ENCODE measurements around the gene PCID2.

PCID2 gene

DNA sequence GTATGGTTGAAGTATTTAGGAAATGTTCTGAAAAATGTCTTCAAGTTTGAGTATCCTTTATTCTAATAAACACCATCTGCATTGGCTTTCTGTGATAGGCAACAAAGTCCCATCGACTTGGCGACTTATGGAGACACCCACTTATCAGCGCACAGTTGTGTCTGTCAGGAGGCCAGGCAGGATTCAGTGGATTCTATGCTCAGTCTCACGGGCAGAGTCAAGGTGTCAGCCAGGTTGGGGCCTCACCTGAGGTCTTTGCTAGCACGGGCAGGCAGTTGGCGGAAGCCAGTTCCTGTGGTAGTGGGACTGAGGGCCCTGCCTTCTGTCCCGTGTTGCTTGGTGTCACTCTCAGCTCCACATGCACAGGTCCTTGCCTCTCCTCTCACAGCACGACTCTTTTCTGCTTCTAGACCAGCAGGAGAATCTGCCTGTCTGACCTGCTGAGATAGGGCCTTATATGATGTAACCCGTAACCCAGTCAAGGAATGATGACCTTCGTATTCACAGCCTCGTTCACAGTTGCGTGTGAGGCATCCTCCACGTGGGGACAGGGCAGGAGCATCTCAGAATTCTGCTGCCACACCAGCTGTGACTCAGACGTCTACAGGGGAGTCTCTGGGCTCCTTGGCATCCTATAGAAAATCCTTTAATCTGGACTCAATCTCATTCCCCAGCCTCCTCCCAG, 10.9 kb upstream of the PCID2 start:
- no peak for DNase-seq

DNA sequence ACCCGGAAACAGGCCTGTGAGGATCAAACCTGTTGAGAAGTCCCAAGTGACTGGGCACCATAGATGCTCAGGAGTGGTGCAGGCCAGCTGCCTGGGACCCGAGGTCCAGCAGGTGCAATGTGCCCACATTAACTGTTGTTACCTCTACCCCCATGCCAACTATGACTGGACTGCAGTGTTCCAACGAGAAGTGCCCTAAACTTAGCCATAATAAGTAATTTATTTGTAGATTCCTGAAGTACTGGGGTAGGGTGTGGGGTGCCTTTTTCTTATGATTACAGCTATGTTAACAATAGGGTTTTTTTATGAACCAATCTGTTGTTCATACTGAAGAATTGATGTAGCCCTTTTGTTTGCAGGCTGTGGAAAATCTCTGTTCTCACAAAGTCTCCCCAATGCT, 10.1 kb upstream of the PCID2 start:
- DNase-seq, result no peak

DNA sequence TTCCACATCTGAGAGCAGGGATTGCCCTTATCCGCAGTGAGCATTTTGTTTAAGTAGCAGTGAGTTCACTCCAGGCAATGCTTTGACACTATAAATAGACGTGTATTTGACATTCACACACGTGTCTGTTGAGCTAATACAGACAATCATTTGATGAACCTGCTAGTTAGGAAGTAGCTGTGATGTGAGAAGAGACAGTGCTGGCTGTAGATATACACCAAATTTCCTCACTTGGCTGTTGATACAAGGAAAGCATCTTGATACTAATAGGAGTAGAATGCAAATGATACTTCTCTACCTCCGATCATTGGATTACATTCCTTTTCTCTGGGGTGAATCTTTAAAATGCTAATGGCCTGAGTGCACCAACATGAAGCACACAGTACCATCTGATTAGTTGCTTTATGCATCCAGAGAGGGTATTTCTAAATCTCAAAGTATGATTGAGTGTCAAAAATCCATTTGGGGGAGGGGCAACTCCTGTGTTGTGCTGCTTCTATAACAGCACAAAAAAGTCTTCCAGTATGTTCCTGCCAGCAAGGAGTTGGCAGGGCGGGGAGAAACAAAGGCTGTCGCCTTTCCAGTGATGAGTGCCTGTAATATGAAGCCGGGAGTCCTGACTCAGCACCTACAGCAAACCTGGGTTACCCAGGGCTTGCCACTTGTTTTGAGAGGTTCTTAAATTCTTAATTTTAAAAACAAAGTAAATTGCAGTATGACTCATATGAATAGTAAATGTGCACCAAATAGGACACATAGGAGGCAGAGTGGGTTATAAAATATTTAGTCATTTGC, 8.0 kb upstream of the PCID2 start:
- no peak for DNase-seq

DNA sequence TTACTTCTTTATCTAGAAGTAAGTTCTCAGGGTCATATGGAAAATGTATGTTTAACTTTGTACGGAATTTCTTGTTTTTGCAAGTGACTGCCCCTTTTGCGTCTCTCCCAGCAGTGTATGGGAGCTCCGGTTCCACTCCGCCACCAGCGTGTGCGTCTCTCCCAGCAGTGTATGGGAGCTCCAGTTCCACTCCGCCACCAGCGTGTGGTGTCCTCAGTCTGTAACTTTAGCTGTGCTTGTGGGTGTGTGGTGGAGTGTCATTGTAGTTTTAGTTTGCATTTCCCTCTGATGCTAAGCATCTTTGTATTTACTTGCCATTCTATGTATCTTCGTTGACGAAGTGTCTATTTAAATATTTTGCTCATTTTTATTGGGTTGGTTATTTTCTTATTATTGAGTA, 3.3 kb upstream of the PCID2 start:
- DNase-seq, result no peak

DNA sequence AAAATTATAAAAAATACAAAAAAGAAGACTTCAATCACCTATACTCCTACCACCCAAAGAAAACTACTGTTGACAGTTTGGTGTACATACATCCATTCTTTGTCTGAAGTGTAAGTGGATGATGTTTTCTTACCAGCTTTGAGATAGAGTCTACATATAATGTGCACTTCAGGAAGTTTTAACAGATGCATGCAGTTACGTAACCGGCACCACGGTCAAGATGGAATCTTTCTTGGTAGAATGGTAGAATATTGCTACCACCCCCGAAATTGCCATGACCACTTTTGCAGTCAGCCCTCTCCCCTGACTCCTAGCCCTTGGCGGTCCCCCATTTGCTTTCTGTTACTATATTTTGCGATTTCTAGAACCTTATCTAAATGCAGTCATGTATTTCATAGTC, 2.4 kb upstream of the PCID2 start:
- DNase-seq, result no peak

DNA sequence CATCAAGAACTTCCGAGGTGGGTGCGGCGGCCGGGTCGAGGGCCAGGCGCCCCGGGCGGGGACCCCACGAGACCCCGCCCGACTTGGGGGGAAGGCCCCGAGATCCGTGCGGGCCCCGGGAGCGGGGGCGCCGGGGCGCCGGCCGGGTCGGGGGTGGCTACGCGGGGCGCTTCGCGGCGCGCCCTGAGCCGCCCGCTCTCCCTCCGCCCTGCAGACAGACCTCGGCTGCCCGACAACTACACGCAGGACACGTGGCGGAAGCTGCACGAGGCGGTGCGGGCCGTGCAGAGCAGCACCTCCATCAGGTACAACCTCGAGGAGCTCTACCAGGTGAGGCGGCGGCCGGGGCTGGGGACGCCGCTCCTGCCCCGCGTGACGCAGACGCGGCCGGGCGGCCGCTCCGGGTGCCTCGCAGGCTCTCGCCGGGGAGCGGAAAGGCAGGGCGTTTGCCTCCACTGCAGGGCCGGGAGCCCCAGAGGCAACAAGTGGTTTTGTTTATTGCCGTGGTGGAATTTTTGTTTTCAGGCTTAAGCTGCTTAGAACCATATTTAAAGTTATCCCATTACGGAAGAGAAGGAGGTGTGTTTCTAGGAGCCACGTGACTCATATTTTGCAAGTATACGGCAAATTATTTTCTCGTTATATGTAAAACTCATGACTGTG, 1.4 kb upstream of the PCID2 start:
- peak; percentile 68 for DNase-seq

DNA sequence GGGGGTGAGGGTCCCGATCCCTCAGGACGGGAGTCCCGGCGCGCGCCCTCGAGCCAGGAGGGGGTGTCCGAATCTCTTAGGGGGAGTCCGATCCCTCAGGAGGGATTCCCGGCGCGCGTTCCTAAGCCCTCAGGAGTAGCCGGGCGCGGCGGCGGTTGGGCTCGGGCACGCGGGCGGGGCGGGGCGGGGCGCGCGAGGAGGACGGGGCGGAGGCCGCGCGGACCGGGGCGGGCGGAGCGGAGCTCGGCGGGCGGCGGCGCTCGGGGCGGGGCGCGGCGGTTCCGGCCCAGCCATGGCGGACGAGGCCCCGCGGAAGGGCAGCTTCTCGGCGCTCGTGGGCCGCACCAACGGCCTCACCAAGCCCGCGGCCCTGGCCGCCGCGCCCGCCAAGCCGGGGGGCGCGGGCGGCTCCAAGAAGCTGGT, 878 bp upstream of the PCID2 start, which contains the start of gene CUL4A:
CUL4A (plus strand) TSS at position 278 of the 423 bp plus-strand sequence; CDS start at position 293, 15 bp downstream.
- DNase-seq, result peak; percentile 72

DNA sequence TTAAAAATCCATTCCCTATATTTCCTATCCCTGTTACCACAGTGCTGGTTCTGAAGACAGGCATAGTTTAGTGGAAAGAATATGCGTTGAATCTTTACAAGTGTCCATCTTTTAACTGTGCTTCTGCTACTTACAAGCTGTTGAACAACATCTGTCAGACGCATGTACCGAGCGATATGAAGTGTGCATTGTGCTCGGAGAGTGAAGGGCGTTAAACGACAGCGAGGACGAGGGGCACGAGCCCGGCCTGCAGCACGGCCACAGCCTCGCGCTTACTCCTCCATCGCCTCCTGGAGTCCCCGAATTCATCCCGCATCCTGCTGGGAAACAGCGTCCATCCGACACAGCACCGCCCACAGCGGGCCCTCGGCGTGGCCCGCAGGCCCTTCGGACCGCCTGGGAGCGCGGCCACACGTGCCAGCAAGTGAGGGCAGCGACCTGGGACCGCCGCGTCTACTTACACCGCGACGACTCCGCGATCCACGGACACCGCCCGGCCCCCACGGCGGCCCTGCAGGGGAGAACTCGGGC, 514 bp downstream of the PCID2 start:
- DNase-seq, result no peak

DNA sequence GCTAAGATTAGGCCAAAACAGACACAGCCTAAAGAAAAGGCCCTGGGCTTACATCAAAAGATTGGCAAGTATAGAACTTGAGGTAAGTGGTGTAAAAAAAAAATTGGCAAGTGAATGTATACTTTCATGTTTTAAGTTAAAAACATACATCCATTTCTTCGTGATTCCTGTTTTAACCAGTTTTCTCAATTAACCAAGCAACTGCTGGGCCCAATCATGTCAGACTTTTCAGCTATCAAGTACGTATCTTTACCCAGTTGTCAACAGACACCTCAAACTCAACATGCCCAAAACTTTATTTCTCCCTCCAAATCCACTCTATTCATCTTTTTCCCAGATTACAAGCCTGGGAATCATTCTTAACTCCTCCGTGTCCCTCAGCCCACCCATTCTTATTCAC, 1.0 kb downstream of the PCID2 start:
- no peak for DNase-seq

DNA sequence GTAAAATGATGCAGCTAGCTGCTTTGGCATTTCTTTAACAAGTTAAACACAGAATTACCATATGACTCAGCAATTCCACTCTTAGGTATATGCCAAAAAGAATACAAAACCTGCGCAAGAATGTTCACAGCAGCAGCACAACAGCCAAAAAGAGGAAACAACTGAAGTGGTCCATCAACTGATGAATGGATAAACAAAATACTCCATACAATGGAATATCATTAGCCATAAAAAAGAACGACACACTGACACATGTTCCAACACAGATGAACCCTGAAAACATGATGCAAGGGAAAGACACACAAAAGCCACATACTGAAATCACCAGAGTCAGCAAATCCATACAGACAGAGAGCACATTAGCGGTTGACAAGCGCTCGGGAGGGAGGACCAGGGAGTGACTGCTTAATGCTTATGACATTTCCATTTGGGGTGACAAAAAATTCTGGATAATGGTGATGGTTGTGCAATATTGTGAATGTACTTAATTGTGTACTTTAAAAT, 3.0 kb downstream of the PCID2 start:
- DNase-seq, result no peak

DNA sequence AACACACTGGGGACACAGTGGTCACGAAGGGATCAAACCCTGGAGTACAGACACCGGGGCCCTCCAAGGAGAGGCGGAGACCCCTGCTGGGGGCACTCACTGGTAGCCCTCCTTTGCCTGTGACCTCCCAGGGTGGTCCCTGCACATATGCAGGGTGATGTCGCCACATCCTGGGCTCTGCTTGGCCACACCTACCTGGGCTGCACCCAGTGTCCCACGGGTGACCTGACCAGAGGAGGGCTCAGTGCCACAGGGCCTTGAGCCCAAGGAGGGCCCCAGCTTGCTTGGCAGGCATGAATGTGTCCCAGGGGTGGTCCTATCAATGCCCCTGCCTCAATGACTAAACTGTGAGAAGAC, 4.1 kb downstream of the PCID2 start:
- DNase-seq, result no peak

DNA sequence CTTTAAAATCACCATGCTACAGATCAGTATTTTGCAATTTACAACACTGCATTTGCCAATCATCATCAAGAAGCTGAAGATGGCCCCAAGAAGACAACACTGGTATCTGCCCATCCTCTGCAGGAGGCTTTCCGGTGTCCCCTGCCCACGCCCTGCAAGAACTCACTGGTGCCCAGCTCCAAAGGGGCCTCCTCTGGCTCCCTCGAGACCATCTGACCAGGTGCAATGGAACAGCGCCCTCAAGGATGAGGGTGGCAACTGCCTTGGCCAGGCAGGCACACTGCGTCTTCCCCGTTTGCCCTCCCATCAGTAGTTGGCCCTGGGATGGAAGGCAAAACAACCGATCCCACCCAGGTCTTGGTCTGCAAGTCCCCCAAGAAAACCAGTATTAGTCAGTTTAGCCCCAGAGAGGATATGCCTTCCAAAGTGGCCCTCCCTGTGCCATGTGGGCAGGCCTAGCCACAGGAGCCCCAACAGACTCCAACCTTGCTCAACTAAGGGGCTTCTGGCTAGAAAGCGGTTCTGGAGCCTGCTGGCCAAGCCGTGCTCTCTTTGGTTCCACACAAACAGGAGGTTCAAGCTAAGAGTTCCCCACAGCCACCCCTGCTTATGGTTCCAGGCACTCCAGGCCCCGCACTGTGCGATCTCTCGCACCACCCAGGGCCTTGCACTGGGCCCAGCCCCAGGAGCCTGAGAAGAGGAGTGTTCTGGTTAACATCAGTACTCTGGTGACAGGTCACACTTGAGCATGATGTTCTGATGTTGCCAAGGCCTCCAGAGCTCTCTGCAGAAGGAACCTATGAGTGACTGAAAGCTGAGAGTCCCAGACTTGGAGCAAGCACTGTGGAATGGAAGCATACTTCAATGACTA, 4.7 kb downstream of the PCID2 start:
- no peak for DNase-seq

DNA sequence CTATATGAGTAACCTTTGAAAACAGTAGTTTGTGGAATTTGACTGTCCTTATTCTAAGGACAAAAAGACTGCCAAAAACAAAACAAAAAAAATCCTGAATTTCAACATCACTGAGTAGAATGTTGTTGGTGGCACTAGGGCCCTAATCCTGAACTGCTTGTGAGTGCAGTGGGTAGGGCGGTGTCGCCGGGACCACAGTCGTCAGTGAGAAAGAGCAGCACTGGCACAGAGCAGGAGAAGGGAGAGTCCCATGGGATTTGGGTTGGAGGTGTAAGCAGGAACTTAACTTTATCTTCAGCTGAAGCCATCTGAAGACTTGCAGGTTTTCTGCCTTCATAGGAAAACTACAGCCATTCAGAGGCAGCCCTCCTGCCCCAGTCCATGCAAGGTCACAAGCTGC, 5.6 kb downstream of the PCID2 start:
- DNase-seq, result no peak

DNA sequence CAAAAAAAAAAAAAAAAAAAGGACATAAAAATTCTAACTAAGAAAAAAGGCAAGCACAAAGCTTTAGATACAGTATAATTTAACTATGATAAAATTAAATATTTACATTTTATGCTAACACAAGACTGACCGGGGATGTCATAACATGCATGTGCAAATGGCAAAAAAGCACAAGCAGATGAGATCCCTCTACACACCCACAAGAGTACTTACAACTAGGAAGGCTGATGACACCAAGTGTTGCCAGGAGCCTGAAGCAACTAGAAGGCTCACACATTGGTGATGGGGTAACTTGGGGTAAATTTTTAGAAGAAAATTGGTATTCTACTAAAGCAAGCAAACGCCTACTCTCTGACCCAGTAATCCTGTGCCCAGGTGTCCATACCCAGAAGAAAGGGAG, 6.7 kb downstream of the PCID2 start:
- no peak for DNase-seq

DNA sequence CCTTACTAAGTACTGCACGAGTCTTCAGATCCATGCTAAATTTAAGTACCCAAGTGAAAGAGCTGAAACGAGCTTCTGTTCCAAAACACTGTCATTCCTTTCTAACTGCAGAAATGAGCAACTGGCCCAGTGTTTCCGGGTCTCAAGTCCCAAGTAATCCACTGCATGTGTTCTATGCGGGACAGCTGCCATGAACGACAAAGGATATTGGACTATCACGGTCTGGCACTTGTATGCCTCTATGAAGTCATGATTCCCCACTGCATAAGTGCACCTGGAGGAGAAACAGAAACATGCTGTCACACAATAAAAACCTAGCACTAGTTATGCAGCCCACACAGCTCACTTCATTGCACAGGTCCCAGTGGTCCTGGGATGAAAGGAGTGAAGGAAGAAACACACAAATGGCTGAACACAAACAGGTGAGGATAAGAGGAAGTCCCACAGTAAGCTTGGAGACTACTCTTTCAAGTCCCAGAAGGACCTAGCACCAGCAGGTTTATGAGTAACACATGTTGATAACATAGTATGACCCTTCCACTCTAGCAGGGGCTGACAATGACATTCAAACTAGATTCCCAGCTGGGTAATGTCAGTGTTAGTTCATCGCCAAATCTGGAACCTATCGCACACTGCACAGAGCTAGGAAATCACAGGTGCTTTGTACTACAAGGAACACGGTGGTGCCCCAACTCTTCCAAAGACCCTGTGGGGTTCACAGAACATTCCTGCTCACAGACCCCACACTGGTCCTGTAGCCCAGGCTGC, 11.3 kb downstream of the PCID2 start:
- DNase-seq, result no peak

DNA sequence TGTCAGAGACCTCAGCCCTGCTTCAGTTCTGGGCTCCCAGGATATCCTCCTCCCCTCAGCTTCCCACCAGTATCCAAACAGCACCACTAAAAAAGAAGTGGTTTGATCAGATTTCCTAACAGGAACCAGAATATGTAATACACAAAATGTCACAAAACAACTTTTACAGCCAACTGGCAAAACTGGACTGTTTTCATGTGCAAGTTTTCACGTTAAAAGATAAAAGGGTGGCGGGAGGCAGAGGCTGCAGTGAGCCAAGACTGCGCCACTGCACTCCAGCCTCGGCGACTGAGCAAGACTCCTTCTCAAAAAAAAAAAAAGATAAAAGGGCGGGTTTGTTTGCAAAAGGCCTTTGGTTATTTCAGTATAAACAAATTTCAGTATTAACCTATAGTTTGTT, 13.1 kb downstream of the PCID2 start:
- DNase-seq, result no peak

DNA sequence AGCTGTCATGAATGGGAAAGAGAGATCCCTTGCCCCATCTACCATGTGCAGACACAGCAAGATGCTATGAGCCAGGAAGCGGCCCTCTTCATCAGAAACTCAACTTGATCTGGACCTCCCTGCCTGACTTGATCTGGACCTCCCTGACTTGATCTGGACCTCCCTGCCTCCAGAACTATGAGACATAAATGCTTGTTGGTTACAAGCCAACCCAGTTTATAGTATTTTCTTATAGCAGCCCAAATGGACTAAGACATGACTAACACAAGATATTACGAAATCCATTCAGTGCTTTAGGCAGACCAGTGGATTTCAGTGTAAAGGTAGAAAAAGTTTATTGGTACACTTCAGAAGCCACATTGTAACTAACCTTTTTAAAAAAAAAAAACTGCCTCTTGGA, 15.6 kb downstream of the PCID2 start:
- DNase-seq, result no peak

DNA sequence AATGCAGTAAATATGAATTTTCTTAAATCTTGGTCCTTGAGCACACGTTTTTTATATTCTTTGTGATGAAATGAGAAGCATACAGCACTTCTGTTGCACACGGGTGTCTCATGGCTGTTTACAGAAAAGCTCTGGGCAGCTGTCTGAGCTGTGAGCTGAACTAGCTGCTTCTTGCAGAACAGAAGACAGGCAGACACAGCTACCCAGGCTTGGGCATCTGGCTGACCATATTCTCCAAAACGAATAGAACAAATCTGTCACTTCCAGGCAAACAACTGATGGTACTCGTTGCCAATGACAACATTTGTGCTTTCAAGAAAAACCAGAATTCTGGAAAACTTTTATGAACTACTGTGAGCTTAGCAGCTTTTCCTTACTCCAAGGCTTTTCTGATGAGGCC, 16.2 kb downstream of the PCID2 start:
- no peak for DNase-seq

DNA sequence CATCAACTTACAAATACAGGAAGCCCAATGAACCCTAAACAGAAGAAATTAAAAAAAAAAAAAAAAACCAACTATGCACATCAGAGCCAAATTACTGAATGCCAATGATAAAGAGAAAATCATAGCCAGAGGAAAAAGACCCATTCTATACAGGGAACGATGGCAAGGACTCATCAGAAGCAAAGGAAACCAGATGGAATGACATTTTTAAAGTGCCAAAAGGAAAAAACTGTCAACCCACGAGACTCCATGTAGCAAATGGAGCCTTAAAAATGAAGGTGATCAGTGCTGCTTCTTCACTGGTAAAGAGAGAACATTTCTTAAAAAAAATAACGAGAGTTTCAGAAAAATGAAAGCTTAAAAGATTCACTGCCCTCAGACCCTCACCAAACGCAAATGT, 18.3 kb downstream of the PCID2 start:
- no peak for DNase-seq

DNA sequence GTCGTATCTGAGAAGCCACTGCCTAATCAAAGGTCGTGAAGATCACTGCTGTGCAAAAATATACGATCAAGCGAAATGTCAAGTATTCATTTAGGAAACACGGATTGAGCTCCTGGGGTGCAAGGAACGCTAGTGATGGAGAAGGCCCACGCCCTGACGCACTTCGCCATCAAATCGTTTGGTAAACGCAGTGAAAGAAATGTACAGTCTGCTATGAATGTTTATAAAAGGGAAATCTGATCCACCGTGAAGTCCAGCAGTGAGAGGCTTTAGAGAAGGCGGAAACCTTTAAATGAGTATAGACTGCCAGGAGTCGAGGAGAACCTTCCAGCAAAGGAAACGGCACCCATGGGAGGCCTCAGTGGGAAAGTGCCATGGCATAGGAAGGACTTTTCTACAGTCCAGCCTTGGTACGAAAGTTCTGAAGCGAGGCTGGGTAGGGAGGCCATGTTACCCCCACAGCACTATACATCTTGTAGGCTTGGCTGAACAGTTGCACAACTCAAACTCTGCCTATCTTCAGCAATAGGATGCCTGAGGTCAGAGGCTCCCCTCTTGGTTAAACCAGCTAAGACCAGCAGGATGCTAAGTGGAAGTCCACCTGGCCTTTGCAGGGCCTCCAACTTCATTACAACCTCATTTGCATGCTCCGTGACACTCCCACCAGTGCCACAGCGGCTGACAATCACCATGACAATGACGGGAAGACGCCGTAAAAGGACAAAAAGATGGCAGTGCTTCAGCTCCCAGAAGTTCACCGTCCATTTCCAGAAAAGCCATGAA, 20.4 kb downstream of the PCID2 start:
- no peak for DNase-seq

DNA sequence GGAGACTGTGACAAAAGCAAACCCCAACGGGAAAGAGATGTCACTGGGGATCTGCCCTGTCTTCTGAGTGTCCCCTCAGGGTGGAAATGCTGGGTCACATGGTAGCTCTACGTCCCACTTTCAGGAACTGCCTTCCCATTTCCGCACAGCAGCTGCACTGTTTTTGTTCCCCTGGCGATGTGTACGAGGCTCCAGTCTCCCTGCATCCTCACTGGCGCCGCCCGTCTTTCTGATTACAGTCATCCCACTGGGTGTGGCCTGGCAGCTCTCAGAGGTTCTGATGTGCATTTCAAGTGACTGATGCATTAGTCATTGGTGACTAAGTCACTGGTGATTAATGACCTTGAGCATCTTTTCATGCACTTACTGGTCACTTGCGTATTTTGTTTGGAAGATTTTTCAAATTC, 21.2 kb downstream of the PCID2 start:
- DNase-seq, result peak; percentile 62

Data from activated CD8-positive, alpha-beta memory T cell treated with anti-CD3 and anti-CD28 coated beads, Interleukin-2, amount 50 U/mL, for 4 hours (primary cell).